ENCODE results near the gene SPATA20. TPM values are rescaled to one million over a fixed set of nuclear protein-coding genes. Genes with fewer than 3 reads are reported as not detected.

Gene SPATA20
- total RNA-seq, 1 donor from 2014 or later, result 27.7 TPM

DNA sequence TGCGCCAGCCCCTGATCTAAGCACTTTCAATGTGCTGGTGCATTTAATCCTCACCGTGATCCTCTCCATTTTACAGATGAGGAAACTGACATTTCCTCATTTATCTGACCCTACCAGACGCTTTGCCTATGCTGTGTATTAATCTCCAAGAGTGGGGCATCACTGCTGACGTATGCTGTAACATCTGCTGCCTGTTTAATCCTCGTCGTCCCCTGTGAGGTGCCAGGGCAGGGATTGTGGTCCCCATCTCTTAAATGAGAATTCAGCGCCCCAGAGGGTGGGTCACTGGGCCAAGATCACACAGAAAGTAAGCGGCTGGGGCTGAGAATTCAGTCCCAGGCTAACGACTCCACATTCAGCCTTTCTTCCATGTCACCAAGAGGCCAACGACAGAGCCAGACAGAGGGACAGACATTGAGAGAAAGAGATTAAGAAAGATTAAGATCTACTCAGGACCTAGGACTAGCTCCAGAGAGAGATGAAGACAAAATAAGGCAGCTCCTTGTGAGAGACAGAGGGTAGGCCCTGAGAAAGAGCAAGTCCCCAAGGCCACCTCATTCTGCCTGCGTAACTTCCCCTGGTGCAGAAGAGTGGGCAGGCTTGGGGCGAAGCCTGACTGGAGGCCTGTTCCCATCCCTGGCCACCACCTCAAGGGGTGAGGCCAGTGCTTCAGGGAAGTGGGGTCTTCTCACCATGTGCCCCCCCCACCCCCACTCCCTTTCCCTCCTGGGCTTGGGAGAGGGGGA is 27.1 kb downstream of the SPATA20 start:
- H3K9ac ChIP-seq (ENCODE audit: low read depth in 1 of 3, low read length in 3 of 3), result no peak overlapping the region
- H3K36me3 ChIP-seq (ENCODE audit: control insufficient read depth in 3 of 3, insufficient read depth in 3 of 3, low read length in 3 of 3), result no peaks in the 10 kb centered on the region
- no peaks in the 10 kb centered on the region for H3K4me1 ChIP-seq (ENCODE audit: control insufficient read depth in 3 of 3, insufficient read depth in 3 of 3, low read length in 3 of 3)
- H3K9me3 ChIP-seq (ENCODE audit: control insufficient read depth in 3 of 3, low read length in 3 of 3), result no peaks in the 10 kb centered on the region
- no peak overlapping the region for H3K4me3 ChIP-seq (ENCODE audit: low read length in 3 of 3)
- no peak overlapping the region for H3K27ac ChIP-seq (ENCODE audit: low read depth, low read length)
- H3K27me3 ChIP-seq (ENCODE audit: control insufficient read depth in 3 of 3, insufficient read depth in 3 of 3, low read length in 3 of 3), result peaks cover 7 to 23% (median 14%) of the 10 kb centered on the region in 3 donors

GRCh38 chr17:50575581-50576210 is 28.7 kb downstream of the SPATA20 start:
- no peak overlapping the region for H3K27ac ChIP-seq (ENCODE audit: low read depth, low read length)
- H3K4me1 ChIP-seq (ENCODE audit: control insufficient read depth in 3 of 3, insufficient read depth in 3 of 3, low read length in 3 of 3), result no peaks in the 10 kb centered on the region
- no peaks in the 10 kb centered on the region for H3K36me3 ChIP-seq (ENCODE audit: control insufficient read depth in 3 of 3, insufficient read depth in 3 of 3, low read length in 3 of 3)
- peaks cover 7 to 26% (median 14%) of the 10 kb centered on the region in 3 donors for H3K27me3 ChIP-seq (ENCODE audit: control insufficient read depth in 3 of 3, insufficient read depth in 3 of 3, low read length in 3 of 3)
- H3K4me3 ChIP-seq (ENCODE audit: low read length in 3 of 3), result no peak overlapping the region
- no peak overlapping the region for H3K9ac ChIP-seq (ENCODE audit: low read depth in 1 of 3, low read length in 3 of 3)
- H3K9me3 ChIP-seq (ENCODE audit: control insufficient read depth in 3 of 3, low read length in 3 of 3), result no peaks in the 10 kb centered on the region

DNA sequence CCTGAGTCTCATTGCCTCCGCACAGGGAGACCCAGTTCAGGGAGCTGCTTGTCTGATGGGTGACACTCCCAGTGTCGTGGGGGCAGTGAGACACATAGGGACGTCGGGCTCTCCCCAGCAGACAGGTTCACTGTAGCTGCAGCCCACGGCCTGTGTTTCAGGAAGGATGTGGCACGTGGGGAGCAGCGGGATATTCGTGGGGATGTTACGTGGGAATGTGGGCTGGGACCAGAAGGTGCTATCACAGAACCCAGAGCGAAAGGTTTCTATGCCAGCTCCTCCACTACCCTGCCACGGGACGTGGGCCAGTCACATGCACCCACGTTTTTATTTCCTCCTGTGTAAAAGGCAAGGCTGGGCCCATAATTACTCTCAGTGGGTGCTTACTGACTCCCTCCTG is 29.9 kb downstream of the SPATA20 start:
- peaks cover 7 to 26% (median 12%) of the 10 kb centered on the region in 3 donors for H3K27me3 ChIP-seq (ENCODE audit: control insufficient read depth in 3 of 3, insufficient read depth in 3 of 3, low read length in 3 of 3)
- no peak overlapping the region for H3K9ac ChIP-seq (ENCODE audit: low read depth in 1 of 3, low read length in 3 of 3)
- H3K9me3 ChIP-seq (ENCODE audit: control insufficient read depth in 3 of 3, low read length in 3 of 3), result no peaks in the 10 kb centered on the region
- H3K4me1 ChIP-seq (ENCODE audit: control insufficient read depth in 3 of 3, insufficient read depth in 3 of 3, low read length in 3 of 3), result no peaks in the 10 kb centered on the region
- no peak overlapping the region for H3K27ac ChIP-seq (ENCODE audit: low read depth, low read length)
- no peak overlapping the region for H3K4me3 ChIP-seq (ENCODE audit: low read length in 3 of 3)
- H3K36me3 ChIP-seq (ENCODE audit: control insufficient read depth in 3 of 3, insufficient read depth in 3 of 3, low read length in 3 of 3), result no peaks in the 10 kb centered on the region

DNA sequence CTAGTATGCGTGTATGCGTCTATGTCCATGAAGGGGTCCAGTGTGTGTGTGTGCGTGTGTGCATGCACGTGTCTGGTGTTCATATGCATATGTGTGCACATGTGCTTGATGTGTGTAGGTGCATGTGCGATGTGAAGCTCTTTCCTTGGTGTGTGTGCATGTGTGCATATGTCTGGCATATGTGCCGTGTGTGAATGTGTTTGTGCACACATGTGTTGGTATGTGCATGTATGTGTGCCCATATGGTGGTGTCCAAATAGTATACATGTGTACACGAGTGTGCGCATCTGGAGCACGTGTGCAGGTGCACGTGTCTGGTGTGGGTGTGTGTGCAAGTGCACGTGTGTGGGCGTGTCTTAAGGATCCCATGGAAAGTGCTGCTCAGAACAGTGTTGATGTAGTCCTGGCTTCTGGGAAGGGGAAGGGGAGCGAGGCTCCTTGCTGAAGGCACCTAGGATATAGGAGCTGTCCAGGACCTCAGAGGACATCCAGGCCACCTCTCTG is 30.5 kb downstream of the SPATA20 start:
- Histone ChIP-seq H3K27me3 (ENCODE audit: control insufficient read depth in 3 of 3, insufficient read depth in 3 of 3, low read length in 3 of 3) (peaks cover 7 to 26% (median 11%) of the 10 kb centered on the region in 3 donors), H3K4me3 (ENCODE audit: low read length in 3 of 3) (no peak overlapping the region), H3K4me1 (ENCODE audit: control insufficient read depth in 3 of 3, insufficient read depth in 3 of 3, low read length in 3 of 3) (peaks cover 2 to 4% (median 4%) of the 10 kb centered on the region in 3 donors), H3K27ac (ENCODE audit: low read depth, low read length) (no peak overlapping the region), H3K9me3 (ENCODE audit: control insufficient read depth in 3 of 3, low read length in 3 of 3) (no peaks in the 10 kb centered on the region), H3K36me3 (ENCODE audit: control insufficient read depth in 3 of 3, insufficient read depth in 3 of 3, low read length in 3 of 3) (no peaks in the 10 kb centered on the region), H3K9ac (ENCODE audit: low read depth in 1 of 3, low read length in 3 of 3) (no peak overlapping the region)

DNA sequence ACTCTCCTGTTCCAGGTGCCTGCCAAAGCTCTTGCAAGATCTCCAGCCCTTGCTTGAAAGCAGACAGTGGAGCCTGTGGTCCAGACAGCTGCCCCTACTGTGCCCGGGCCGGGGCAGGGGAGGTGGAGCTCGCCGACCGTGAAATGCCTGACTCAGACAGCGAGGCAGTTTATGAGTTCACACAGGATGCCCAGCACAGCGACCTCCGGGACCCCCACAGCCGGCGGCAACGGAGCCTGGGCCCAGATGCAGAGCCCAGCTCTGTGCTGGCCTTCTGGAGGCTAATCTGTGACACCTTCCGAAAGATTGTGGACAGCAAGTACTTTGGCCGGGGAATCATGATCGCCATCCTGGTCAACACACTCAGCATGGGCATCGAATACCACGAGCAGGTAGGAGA is 31.2 kb downstream of the SPATA20 start:
- H3K9ac ChIP-seq (ENCODE audit: low read depth in 1 of 3, low read length in 3 of 3), result no peak overlapping the region
- H3K9me3 ChIP-seq (ENCODE audit: control insufficient read depth in 3 of 3, low read length in 3 of 3), result no peaks in the 10 kb centered on the region
- no peak overlapping the region for H3K4me3 ChIP-seq (ENCODE audit: low read length in 3 of 3)
- peaks cover 7 to 26% (median 11%) of the 10 kb centered on the region in 3 donors for H3K27me3 ChIP-seq (ENCODE audit: control insufficient read depth in 3 of 3, insufficient read depth in 3 of 3, low read length in 3 of 3)
- H3K27ac ChIP-seq (ENCODE audit: low read depth, low read length), result no peak overlapping the region
- peaks cover 4 to 10% (median 10%) of the 10 kb centered on the region in 3 donors for H3K4me1 ChIP-seq (ENCODE audit: control insufficient read depth in 3 of 3, insufficient read depth in 3 of 3, low read length in 3 of 3)
- no peaks in the 10 kb centered on the region for H3K36me3 ChIP-seq (ENCODE audit: control insufficient read depth in 3 of 3, insufficient read depth in 3 of 3, low read length in 3 of 3)

- peaks cover 7 to 26% (median 11%) of the 10 kb centered on the region in 3 donors for H3K27me3 ChIP-seq (ENCODE audit: control insufficient read depth in 3 of 3, insufficient read depth in 3 of 3, low read length in 3 of 3)
- peaks cover 4 to 10% (median 10%) of the 10 kb centered on the region in 3 donors for H3K4me1 ChIP-seq (ENCODE audit: control insufficient read depth in 3 of 3, insufficient read depth in 3 of 3, low read length in 3 of 3)
- H3K9me3 ChIP-seq (ENCODE audit: control insufficient read depth in 3 of 3, low read length in 3 of 3), result no peaks in the 10 kb centered on the region
- no peak overlapping the region for H3K9ac ChIP-seq (ENCODE audit: low read depth in 1 of 3, low read length in 3 of 3)
- no peak overlapping the region for H3K4me3 ChIP-seq (ENCODE audit: low read length in 3 of 3)
- no peak overlapping the region for H3K27ac ChIP-seq (ENCODE audit: low read depth, low read length)
- no peaks in the 10 kb centered on the region for H3K36me3 ChIP-seq (ENCODE audit: control insufficient read depth in 3 of 3, insufficient read depth in 3 of 3, low read length in 3 of 3)
These were observed 32.4 kb downstream of the SPATA20 start for GRCh38 chr17:50579399-50579798.

DNA sequence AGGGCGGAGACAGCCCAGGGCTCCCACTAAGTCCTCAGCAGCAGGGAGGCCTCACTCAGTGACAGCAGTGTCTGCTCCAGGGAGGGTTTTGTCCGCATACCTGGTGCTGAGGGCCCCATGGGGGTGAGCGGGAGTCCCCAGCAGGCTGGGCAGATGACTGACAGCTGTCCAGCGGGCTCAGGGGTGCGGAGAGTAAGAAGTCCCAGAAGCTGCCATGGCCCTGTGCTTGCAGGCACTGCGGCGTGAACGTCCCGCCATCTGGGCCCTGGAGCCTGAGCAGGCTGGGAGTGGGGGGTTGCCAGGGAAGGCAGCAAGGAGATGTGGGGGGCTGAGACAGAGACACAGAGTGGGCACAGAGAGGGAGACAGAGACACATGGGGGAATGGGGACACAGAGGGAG is 33.7 kb downstream of the SPATA20 start:
- no peak overlapping the region for H3K9ac ChIP-seq (ENCODE audit: low read depth in 1 of 3, low read length in 3 of 3)
- H3K9me3 ChIP-seq (ENCODE audit: control insufficient read depth in 3 of 3, low read length in 3 of 3), result no peaks in the 10 kb centered on the region
- H3K36me3 ChIP-seq (ENCODE audit: control insufficient read depth in 3 of 3, insufficient read depth in 3 of 3, low read length in 3 of 3), result no peaks in the 10 kb centered on the region
- H3K27me3 ChIP-seq (ENCODE audit: control insufficient read depth in 3 of 3, insufficient read depth in 3 of 3, low read length in 3 of 3), result peaks cover 7 to 23% (median 11%) of the 10 kb centered on the region in 3 donors
- H3K27ac ChIP-seq (ENCODE audit: low read depth, low read length), result no peak overlapping the region
- peaks cover 4 to 10% (median 10%) of the 10 kb centered on the region in 3 donors for H3K4me1 ChIP-seq (ENCODE audit: control insufficient read depth in 3 of 3, insufficient read depth in 3 of 3, low read length in 3 of 3)
- no peak overlapping the region for H3K4me3 ChIP-seq (ENCODE audit: low read length in 3 of 3)

- Histone ChIP-seq H3K9me3 (ENCODE audit: control insufficient read depth in 3 of 3, low read length in 3 of 3) (no peaks in the 10 kb centered on the region), H3K4me1 (ENCODE audit: control insufficient read depth in 3 of 3, insufficient read depth in 3 of 3, low read length in 3 of 3) (peaks cover 4 to 10% (median 10%) of the 10 kb centered on the region in 3 donors), H3K4me3 (ENCODE audit: low read length in 3 of 3) (no peak overlapping the region), H3K27me3 (ENCODE audit: control insufficient read depth in 3 of 3, insufficient read depth in 3 of 3, low read length in 3 of 3) (peaks cover 7 to 17% (median 11%) of the 10 kb centered on the region in 3 donors), H3K36me3 (ENCODE audit: control insufficient read depth in 3 of 3, insufficient read depth in 3 of 3, low read length in 3 of 3) (no peaks in the 10 kb centered on the region), H3K9ac (ENCODE audit: low read depth in 1 of 3, low read length in 3 of 3) (no peak overlapping the region), H3K27ac (ENCODE audit: low read depth, low read length) (no peak overlapping the region)
These were observed 34.3 kb downstream of the SPATA20 start for GRCh38 chr17:50581316-50581715.

DNA sequence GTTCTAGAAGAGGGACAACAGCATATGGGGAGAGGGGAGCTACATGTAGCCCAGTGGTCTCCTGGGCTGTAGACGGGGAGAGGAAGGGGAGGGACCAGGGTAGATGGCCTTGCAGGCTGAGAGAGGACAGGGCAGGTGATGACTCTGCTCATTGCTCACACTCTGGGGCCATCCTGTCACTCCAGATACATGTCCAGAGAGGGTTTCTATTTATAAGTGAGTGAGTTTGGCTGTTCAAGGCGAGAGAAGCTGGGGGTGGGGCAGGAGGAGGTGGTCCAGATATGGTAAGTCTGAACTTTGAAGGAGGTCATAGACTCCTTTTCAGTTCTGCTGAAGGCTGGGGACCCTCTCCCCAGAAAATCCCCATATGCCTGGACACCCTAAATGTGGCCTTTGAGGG is 35.8 kb downstream of the SPATA20 start:
- H3K27me3 ChIP-seq (ENCODE audit: control insufficient read depth in 3 of 3, insufficient read depth in 3 of 3, low read length in 3 of 3), result peaks cover 1 to 17% (median 7%) of the 10 kb centered on the region in 3 donors
- H3K9ac ChIP-seq (ENCODE audit: low read depth in 1 of 3, low read length in 3 of 3), result no peak overlapping the region
- no peak overlapping the region for H3K27ac ChIP-seq (ENCODE audit: low read depth, low read length)
- no peaks in the 10 kb centered on the region for H3K36me3 ChIP-seq (ENCODE audit: control insufficient read depth in 3 of 3, insufficient read depth in 3 of 3, low read length in 3 of 3)
- H3K9me3 ChIP-seq (ENCODE audit: control insufficient read depth in 3 of 3, low read length in 3 of 3), result no peaks in the 10 kb centered on the region
- H3K4me1 ChIP-seq (ENCODE audit: control insufficient read depth in 3 of 3, insufficient read depth in 3 of 3, low read length in 3 of 3), result peaks cover 4 to 10% (median 10%) of the 10 kb centered on the region in 3 donors
- no peak overlapping the region for H3K4me3 ChIP-seq (ENCODE audit: low read length in 3 of 3)

- no peak overlapping the region for H3K4me3 ChIP-seq (ENCODE audit: low read length in 3 of 3)
These were observed 36.7 kb downstream of the SPATA20 start for GRCh38 chr17:50583641-50584040.

More at GRCh38 chr17:50583641-50584040, 36.7 kb downstream of the SPATA20 start:
- Histone ChIP-seq H3K9me3 (ENCODE audit: control insufficient read depth in 3 of 3, low read length in 3 of 3) (no peaks in the 10 kb centered on the region), H3K9ac (ENCODE audit: low read depth in 1 of 3, low read length in 3 of 3) (no peak overlapping the region), H3K27me3 (ENCODE audit: control insufficient read depth in 3 of 3, insufficient read depth in 3 of 3, low read length in 3 of 3) (peaks cover 0 to 10% (median 2%) of the 10 kb centered on the region in 3 donors), H3K36me3 (ENCODE audit: control insufficient read depth in 3 of 3, insufficient read depth in 3 of 3, low read length in 3 of 3) (no peaks in the 10 kb centered on the region), H3K4me1 (ENCODE audit: control insufficient read depth in 3 of 3, insufficient read depth in 3 of 3, low read length in 3 of 3) (peaks cover 6 to 10% (median 10%) of the 10 kb centered on the region in 3 donors), H3K27ac (ENCODE audit: low read depth, low read length) (no peak overlapping the region)
